Caco-2 (cell line): ENCODE data around the gene TWIST2. TPM values are rescaled to one million over a fixed set of nuclear protein-coding genes. Genes with fewer than 3 reads are reported as not detected.

Experiments used
- BruUV-seq: library from RNA; stranded (reverse); fragments of 400-500 nt; replicated peaks from 2 replicates; lab custom pipeline; 2021; lab: Mats Ljungman, UMichigan
- CTCF ChIA-PET: fragments of 300-600 bp; sonication (Branson Sonifier 250); formaldehyde crosslinking; loops from one replicate; lab custom pipeline; 2022; ENCODE audit warnings: antibody characterized with exemption; lab: Charles Lee
- POLR2A ChIA-PET: fragments of 300-600 bp; sonication (Branson Sonifier 250); formaldehyde crosslinking; loops from one replicate; lab custom pipeline; 2022; ENCODE audit warnings: antibody characterized with exemption; lab: Charles Lee
- DNase-seq, 2 experiments: peaks; one replicate each; pipeline versions ENCODE4 v3.0.0 to v3.0.0-alpha.2; 2020 to 2022
- H3K27me3 ChIP-seq: replicated peaks from 2 replicates; pipeline ENCODE4 v1.6.0; 2011; ENCODE audit warnings: low read length; ENCODE audit not compliant: control insufficient read depth, insufficient read depth
- H3K36me3 ChIP-seq: 2 replicates; pipeline ENCODE4 v1.5.1; 2011; ENCODE audit warnings: low read length; ENCODE audit not compliant: control insufficient read depth, insufficient read depth
- H3K4me1 ChIP-seq: fragments of 250-450 bp; sonication (Bioruptor Pico); 2 replicates; pipeline ENCODE4 v1.5.1; 2020; ENCODE audit warnings: mild to moderate bottlenecking
- H3K4me3 ChIP-seq: 2 replicates; pipeline ENCODE4 v1.5.1; 2011; ENCODE audit warnings: low read depth, mild to moderate bottlenecking, control low read depth, low read length
- H3K9me3 ChIP-seq: fragments of 250-450 bp; sonication (Bioruptor Pico); 2 replicates; pipeline ENCODE4 v1.5.1; 2020; ENCODE audit warnings: mild to moderate bottlenecking, moderate library complexity
- H3K27ac Mint-ChIP-seq: one replicate; pipeline ENCODE4 v1.8.0; 2022; ENCODE audit warnings: mixed read lengths; ENCODE audit not compliant: unreplicated experiment
- H3K27me3 Mint-ChIP-seq: one replicate; pipeline ENCODE4 v1.8.0; 2022; ENCODE audit warnings: mixed read lengths; ENCODE audit not compliant: insufficient read depth, unreplicated experiment
- H3K36me3 Mint-ChIP-seq: one replicate; pipeline ENCODE4 v1.8.0; 2022; ENCODE audit warnings: mild to moderate bottlenecking, mixed read lengths; ENCODE audit not compliant: insufficient read depth, unreplicated experiment
- H3K4me1 Mint-ChIP-seq: one replicate; pipeline ENCODE4 v1.8.0; 2022; ENCODE audit warnings: low read depth, mixed read lengths; ENCODE audit not compliant: unreplicated experiment
- H3K4me3 Mint-ChIP-seq: one replicate; pipeline ENCODE4 v1.8.0; 2022; ENCODE audit warnings: mild to moderate bottlenecking, moderate library complexity, mixed read lengths; ENCODE audit not compliant: unreplicated experiment
- H3K9me3 Mint-ChIP-seq: one replicate; pipeline ENCODE4 v1.8.0; 2022; ENCODE audit warnings: mixed read lengths; ENCODE audit not compliant: unreplicated experiment
- intact Hi-C: fragments of 100-400 bp; cut with micrococcal nuclease; formaldehyde crosslinking; loops from one replicate; pipeline ENCODE4 v1.10.0; 2022; ENCODE audit not compliant: unreplicated experiment
- total RNA-seq: library from RNA; stranded (reverse); gene quantifications from 2 replicates; pipeline ENCODE4 v1.2.3, GENCODE V29; 2022
- TF ChIP-seq, protein P1 (sequence below), 2 experiments: fragments of 200-600 bp in 1 of 2; IDR thresholded peaks; 1 replicate in 1 of 2; 2 replicates in 1 of 2; pipeline versions ENCODE4 v1.5.1 to v1.8.0; 2011 to 2022; ENCODE audit warnings: antibody characterized with exemption in 1 of 2, control low read depth in 1 of 2, inconsistent platforms in 1 of 2, low read depth in 1 of 2, low read length in 1 of 2, mild to moderate bottlenecking in 1 of 2, moderate library complexity in 1 of 2; ENCODE audit not compliant: insufficient read depth in 1 of 2, severe bottlenecking in 1 of 2, unreplicated experiment in 1 of 2

The TWIST2 gene
- total RNA-seq, 1 experiment from 2014 or later = not detected

DNA sequence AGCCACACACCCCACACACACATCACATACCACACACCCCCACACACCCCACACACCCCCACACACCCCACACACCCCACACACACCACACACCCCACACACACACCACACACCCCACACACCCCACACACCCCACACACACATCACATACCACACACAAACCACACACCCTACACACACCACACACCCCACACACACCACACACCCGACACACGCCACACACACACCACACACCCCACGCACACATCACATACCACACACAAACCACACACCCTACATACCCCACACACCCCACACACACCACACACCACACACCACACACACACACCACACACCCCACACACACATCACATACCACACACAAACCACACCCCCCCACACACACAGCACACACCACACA lies 22.4 kb downstream of the TWIST2 start:
- Histone ChIP-seq H3K4me1 (no peaks in the 10 kb centered on the region), H3K9me3 (no peaks in the 10 kb centered on the region), H3K36me3 (no peaks in the 10 kb centered on the region), H3K27me3 (no peaks in the 10 kb centered on the region), H3K4me3 (no peak overlapping the region)
- Mint-ChIP-seq H3K4me1 (no peaks in the 10 kb centered on the region), H3K27ac (no peak overlapping the region), H3K27me3 (no peaks in the 10 kb centered on the region), H3K4me3 (no peak overlapping the region), H3K36me3 (peaks cover 5% of the 10 kb centered on the region), H3K9me3 (no peaks in the 10 kb centered on the region)
- ChIA-PET CTCF (no interaction called here), POLR2A (no interaction called here)
- no TSS peak for BruUV-seq
- intact Hi-C loops = no loop called here
- DNase-seq = no peak
- TF ChIP-seq, protein P1, sequence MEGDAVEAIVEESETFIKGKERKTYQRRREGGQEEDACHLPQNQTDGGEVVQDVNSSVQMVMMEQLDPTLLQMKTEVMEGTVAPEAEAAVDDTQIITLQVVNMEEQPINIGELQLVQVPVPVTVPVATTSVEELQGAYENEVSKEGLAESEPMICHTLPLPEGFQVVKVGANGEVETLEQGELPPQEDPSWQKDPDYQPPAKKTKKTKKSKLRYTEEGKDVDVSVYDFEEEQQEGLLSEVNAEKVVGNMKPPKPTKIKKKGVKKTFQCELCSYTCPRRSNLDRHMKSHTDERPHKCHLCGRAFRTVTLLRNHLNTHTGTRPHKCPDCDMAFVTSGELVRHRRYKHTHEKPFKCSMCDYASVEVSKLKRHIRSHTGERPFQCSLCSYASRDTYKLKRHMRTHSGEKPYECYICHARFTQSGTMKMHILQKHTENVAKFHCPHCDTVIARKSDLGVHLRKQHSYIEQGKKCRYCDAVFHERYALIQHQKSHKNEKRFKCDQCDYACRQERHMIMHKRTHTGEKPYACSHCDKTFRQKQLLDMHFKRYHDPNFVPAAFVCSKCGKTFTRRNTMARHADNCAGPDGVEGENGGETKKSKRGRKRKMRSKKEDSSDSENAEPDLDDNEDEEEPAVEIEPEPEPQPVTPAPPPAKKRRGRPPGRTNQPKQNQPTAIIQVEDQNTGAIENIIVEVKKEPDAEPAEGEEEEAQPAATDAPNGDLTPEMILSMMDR (IDR thresholded peaks at IDR 0.05; ENCODE audit: insufficient read depth in 1 of 2, low read depth in 1 of 2, low read length in 1 of 2, severe bottlenecking in 1 of 2, unreplicated experiment in 1 of 2) = no peak

DNA sequence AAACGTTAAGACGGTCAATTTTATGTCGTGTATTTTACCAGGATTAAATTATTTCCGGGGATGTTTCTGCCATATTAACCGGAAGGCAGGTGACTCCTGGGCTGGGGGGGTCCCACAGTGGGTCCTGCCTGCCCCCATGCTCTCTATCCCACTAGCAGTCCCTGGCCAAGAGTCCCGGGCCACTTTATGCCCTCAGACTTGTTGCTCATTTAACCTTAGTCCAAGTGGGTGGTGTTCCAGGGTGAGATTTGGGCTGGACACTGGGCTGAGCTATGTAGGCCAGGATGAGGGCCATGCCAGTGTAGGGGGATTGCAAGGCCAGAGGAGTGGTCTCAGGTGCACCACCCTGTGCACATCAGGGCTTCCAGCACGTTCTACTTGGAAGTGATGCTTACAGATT lies 24.1 kb downstream of the TWIST2 start:
- intact Hi-C loops = no loop called here
- Mint-ChIP-seq H3K9me3 (no peaks in the 10 kb centered on the region), H3K36me3 (peaks cover 5% of the 10 kb centered on the region), H3K27ac (no peak overlapping the region), H3K27me3 (no peaks in the 10 kb centered on the region), H3K4me3 (no peak overlapping the region), H3K4me1 (no peaks in the 10 kb centered on the region)
- TF ChIP-seq, protein P1 (IDR thresholded peaks at IDR 0.05; ENCODE audit: insufficient read depth in 1 of 2, low read depth in 1 of 2, low read length in 1 of 2, severe bottlenecking in 1 of 2, unreplicated experiment in 1 of 2) = no peak
- BruUV-seq = no TSS peak
- H3K4me3 ChIP-seq = no peak overlapping the region
- no peaks in the 10 kb centered on the region for H3K27me3 ChIP-seq
- H3K9me3 ChIP-seq = no peaks in the 10 kb centered on the region
- ChIA-PET POLR2A (no interaction called here), CTCF (no interaction called here)
- DNase-seq = no peak
- H3K36me3 ChIP-seq = no peaks in the 10 kb centered on the region
- H3K4me1 ChIP-seq = no peaks in the 10 kb centered on the region

DNA sequence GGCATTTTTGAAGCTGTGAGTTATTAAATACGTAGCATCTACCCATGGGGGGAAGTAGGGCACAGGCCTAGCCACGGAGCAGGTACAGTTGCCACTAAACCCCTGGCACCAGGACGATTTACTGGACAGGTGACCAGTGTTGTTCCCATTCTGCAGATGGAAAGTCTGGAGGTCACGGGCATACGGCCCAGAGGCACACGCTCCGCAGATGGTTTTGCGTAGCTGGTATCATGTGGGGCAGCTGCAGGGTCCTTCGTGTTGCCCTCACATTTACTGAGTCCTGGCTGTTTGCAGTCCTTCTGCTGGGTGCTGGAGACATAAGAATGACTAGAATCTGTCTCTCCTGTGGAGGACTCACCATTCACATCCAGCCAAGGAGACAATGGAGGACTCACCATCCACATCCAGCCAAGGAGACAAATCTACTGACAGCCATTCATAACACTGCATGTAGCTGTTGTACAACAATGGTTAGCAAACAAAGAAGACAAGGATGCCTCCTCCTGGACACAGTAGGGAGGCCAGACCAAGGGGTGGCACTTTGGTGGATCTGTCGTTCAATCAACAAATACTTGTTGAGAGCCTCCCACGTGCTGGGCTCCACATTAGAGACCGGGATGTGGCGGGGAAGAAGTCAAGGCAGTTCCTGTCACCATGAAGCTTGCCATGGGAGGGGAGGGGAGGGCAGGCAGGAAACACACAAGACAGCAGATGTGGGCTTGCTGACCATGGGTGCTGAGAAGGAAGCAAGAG lies 24.9 kb downstream of the TWIST2 start:
- H3K27me3 ChIP-seq = no peaks in the 10 kb centered on the region
- H3K9me3 ChIP-seq = no peaks in the 10 kb centered on the region
- no TSS peak for BruUV-seq
- no peaks in the 10 kb centered on the region for H3K4me1 ChIP-seq
- H3K36me3 Mint-ChIP-seq = peaks cover 5% of the 10 kb centered on the region
- ChIA-PET POLR2A (no interaction called here), CTCF (no interaction called here)
- H3K27ac Mint-ChIP-seq = no peak overlapping the region
- intact Hi-C loops = no loop called here
- no peaks in the 10 kb centered on the region for H3K9me3 Mint-ChIP-seq
- no peaks in the 10 kb centered on the region for H3K27me3 Mint-ChIP-seq
- TF ChIP-seq, protein P1 (IDR thresholded peaks at IDR 0.05; ENCODE audit: insufficient read depth in 1 of 2, low read depth in 1 of 2, low read length in 1 of 2, severe bottlenecking in 1 of 2, unreplicated experiment in 1 of 2) = no peak
- no peak overlapping the region for H3K4me3 Mint-ChIP-seq
- no peak for DNase-seq
- no peaks in the 10 kb centered on the region for H3K36me3 ChIP-seq
- no peak overlapping the region for H3K4me3 ChIP-seq
- H3K4me1 Mint-ChIP-seq = no peaks in the 10 kb centered on the region
